SW480 (cell line): ENCODE measurements around the gene TDRD9.

Experiments
- DNase-seq: peaks from one replicate; pipeline ENCODE4 v3.0.0-alpha.2; 2016; ENCODE audit warnings: low spot score

Gene TDRD9

GRCh38 chr14:104075530-104076151, 147.4 kb downstream of the TDRD9 start:
- DNase-seq: peak; percentile 23

GRCh38 chr14:104076743-104077142, 148.5 kb downstream of the TDRD9 start:
- DNase-seq: no peak

GRCh38 chr14:104078031-104078455, 149.8 kb downstream of the TDRD9 start:
- DNase-seq: peak; percentile 94

- no peak for DNase-seq
Measured at GRCh38 chr14:104080376-104081260, 152.4 kb downstream of the TDRD9 start.

GRCh38 chr14:104081261-104081835, 153.1 kb downstream of the TDRD9 start:
- DNase-seq: no peak

- no peak for DNase-seq
Measured at GRCh38 chr14:104081951-104082464, 153.8 kb downstream of the TDRD9 start.

- no peak for DNase-seq
Measured at GRCh38 chr14:104082807-104083206, 154.6 kb downstream of the TDRD9 start.

- no peak for DNase-seq
Measured at GRCh38 chr14:104084251-104085002, 156.2 kb downstream of the TDRD9 start.

- DNase-seq: no peak
Measured at GRCh38 chr14:104085032-104085888, 157.0 kb downstream of the TDRD9 start, which contains the start of gene ASPG. Gene ASPG (plus strand): TSS chr14:104085700. CDS start chr14:104085771, 71 bp downstream.

- no peak for DNase-seq
Measured at GRCh38 chr14:104085889-104086201, 157.6 kb downstream of the TDRD9 start.

- DNase-seq: no peak
Measured at GRCh38 chr14:104086210-104086660, 158.0 kb downstream of the TDRD9 start.

GRCh38 chr14:104086661-104087461, 158.6 kb downstream of the TDRD9 start:
- no peak for DNase-seq

GRCh38 chr14:104087505-104087904, 159.2 kb downstream of the TDRD9 start:
- DNase-seq: no peak

GRCh38 chr14:104087981-104088850, 160.0 kb downstream of the TDRD9 start:
- no peak for DNase-seq

- DNase-seq: no peak
Measured at GRCh38 chr14:104090071-104090748, 162.0 kb downstream of the TDRD9 start.

- DNase-seq: no peak
Measured at GRCh38 chr14:104091061-104091926, 163.0 kb downstream of the TDRD9 start.

GRCh38 chr14:104091927-104092771, 163.9 kb downstream of the TDRD9 start:
- no peak for DNase-seq
